ENCODE data around the gene STX18.

- TF ChIP-seq CTCF (IDR thresholded peaks at IDR 0.05 in 2 of 3, conservative IDR thresholded peaks at IDR 0.05 in 1 of 3; ENCODE audit: control insufficient read depth in 2 of 3, extremely low read depth in 1 of 3, insufficient read depth in 1 of 3, low read depth in 3 of 3, low read length in 3 of 3) = no peak
- TF ChIP-seq CHD2 (IDR thresholded peaks at IDR 0.05; ENCODE audit: borderline replicate concordance, low read depth, low read length) = peak; percentile 83; the same call in 1 of the 2 replicates
- no peak for TF ChIP-seq SREBF2 (IDR thresholded peaks at IDR 0.05; ENCODE audit: low read length)
Observed at GRCh38 chr4:4541661-4542570, at the start of gene STX18.
